ENCODE data around the gene PROCR.

DNA sequence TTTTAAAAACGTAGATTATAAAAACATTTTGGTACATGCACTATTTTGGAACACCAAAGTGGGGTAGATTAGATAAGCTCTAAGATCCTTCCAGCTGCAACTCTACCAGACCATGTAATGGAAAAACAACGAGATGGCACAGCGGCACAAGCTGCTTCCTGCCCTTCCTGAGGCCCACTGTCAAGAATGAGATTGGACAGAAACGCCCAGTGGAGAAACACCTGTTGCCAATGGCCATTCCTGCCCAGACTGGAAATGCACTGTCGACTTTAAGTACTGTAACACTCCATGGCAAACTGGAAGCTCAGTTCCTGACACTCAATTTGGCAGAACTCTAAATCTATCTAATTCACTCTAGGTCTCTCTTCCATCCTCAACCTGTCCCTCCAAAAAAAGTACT lies 46.1 kb upstream of the PROCR start:
- TF ChIP-seq, protein P1, sequence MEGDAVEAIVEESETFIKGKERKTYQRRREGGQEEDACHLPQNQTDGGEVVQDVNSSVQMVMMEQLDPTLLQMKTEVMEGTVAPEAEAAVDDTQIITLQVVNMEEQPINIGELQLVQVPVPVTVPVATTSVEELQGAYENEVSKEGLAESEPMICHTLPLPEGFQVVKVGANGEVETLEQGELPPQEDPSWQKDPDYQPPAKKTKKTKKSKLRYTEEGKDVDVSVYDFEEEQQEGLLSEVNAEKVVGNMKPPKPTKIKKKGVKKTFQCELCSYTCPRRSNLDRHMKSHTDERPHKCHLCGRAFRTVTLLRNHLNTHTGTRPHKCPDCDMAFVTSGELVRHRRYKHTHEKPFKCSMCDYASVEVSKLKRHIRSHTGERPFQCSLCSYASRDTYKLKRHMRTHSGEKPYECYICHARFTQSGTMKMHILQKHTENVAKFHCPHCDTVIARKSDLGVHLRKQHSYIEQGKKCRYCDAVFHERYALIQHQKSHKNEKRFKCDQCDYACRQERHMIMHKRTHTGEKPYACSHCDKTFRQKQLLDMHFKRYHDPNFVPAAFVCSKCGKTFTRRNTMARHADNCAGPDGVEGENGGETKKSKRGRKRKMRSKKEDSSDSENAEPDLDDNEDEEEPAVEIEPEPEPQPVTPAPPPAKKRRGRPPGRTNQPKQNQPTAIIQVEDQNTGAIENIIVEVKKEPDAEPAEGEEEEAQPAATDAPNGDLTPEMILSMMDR (IDR thresholded peaks at IDR 0.05): no peak
- TF ChIP-seq POLR2A (IDR thresholded peaks at IDR 0.05): no peak

Measured in right lobe of liver (tissue), 4 donors.